NB4 (cell line): ENCODE data around the gene ARAF.
"Not testable (repeated sequence)": the region's sequence is repeated elsewhere in the genome, so short reads cannot be mapped to it uniquely, and the experiment has no call there.

Source experiments
- DNase-seq: peaks from one replicate; pipeline ENCODE4 v3.0.0; 2010; ENCODE audit warnings: low read depth
- H3K4me3 ChIP-seq: one replicate; pipeline ENCODE4 v1.5.1; 2011; ENCODE audit warnings: mild to moderate bottlenecking, low read depth, low read length, moderate library complexity
- CTCF ChIP-seq: IDR thresholded peaks from one replicate; pipeline ENCODE4 v1.5.1; 2012; ENCODE audit warnings: low read depth, low read length
- MAX ChIP-seq: IDR thresholded peaks from 2 replicates; pipeline ENCODE4 v1.6.1; 2011; ENCODE audit warnings: low read depth, low read length
- MYC ChIP-seq: IDR thresholded peaks from 2 replicates; pipeline ENCODE4 v1.6.1; 2011; ENCODE audit warnings: low read depth, low read length
- POLR2A ChIP-seq: IDR thresholded peaks from 2 replicates; pipeline ENCODE4 v1.6.1; 2011; ENCODE audit warnings: mild to moderate bottlenecking; ENCODE audit not compliant: insufficient read length; ENCODE audit errors: extremely low read depth

Gene ARAF

GRCh38 chrX:47593522-47593921 is 32.5 kb downstream of the ARAF start:
- TF ChIP-seq MYC (no peak), MAX (no peak), CTCF (no peak), POLR2A (no peak)

GRCh38 chrX:47595716-47596251 is 34.8 kb downstream of the ARAF start:
- DNase-seq = no peak
- no peak for TF ChIP-seq MYC
- TF ChIP-seq MAX = no peak
- no peak for TF ChIP-seq POLR2A
- TF ChIP-seq CTCF = no peak
- no peak overlapping the region for H3K4me3 ChIP-seq

More at GRCh38 chrX:47593522-47593921, 32.5 kb downstream of the ARAF start:
- no peak for DNase-seq
- H3K4me3 ChIP-seq = no peak overlapping the region

- no peak overlapping the region for H3K4me3 ChIP-seq
- DNase-seq = no peak
- no peak for TF ChIP-seq CTCF
- TF ChIP-seq MYC = no peak
Measured at GRCh38 chrX:47596256-47596655, 35.3 kb downstream of the ARAF start.

GRCh38 chrX:47597222-47597621 is 36.2 kb downstream of the ARAF start:
- H3K4me3 ChIP-seq = no peak overlapping the region
- DNase-seq = no peak
- TF ChIP-seq CTCF (no peak), POLR2A (no peak), MAX (no peak), MYC (no peak)

- not testable (repeated sequence) for DNase-seq
Measured at GRCh38 chrX:47603125-47603524, 42.1 kb downstream of the ARAF start.

GRCh38 chrX:47605024-47605423 is 44.0 kb downstream of the ARAF start:
- TF ChIP-seq MAX (no peak), MYC (no peak), POLR2A (no peak)
- H3K4me3 ChIP-seq = no peak overlapping the region
- DNase-seq = peak; percentile 69

More at GRCh38 chrX:47603125-47603524, 42.1 kb downstream of the ARAF start:
- not testable (repeated sequence) for H3K4me3 ChIP-seq

GRCh38 chrX:47607091-47607490 is 46.1 kb downstream of the ARAF start:
- TF ChIP-seq MYC = no peak
- TF ChIP-seq MAX = no peak
- TF ChIP-seq POLR2A = no peak
- no peak for TF ChIP-seq CTCF
- DNase-seq = no peak
- no peak overlapping the region for H3K4me3 ChIP-seq
